Common myeloid progenitor, CD34-positive (primary cell): ENCODE results near the gene SLC7A4. TPM values are rescaled to one million over a fixed set of nuclear protein-coding genes. Genes with fewer than 3 reads are reported as not detected.
A peak's percentile ranks its signal among the peaks of the same experiment; 100 is the strongest.

Experiments
- CTCF ChIA-PET: fragments of 350-600 bp; sonication (Branson Sonifier 250); formaldehyde crosslinking; loops from one replicate; lab custom pipeline; 2021; ENCODE audit warnings: antibody characterized with exemption; lab: Charles Lee
- POLR2A ChIA-PET: fragments of 350-600 bp; sonication (Branson Sonifier 250); formaldehyde crosslinking; loops from one replicate; lab custom pipeline; 2021; ENCODE audit warnings: antibody characterized with exemption; lab: Charles Lee
- DNase-seq, 3 donors: peaks; one replicate each; pipeline versions ENCODE4 v3.0.0 to v3.0.0-alpha.2; 2013
- H3K27ac ChIP-seq, 2 experiments: 1 replicate in 1 of 2; 2 replicates in 1 of 2; pipeline ENCODE4 v1.7.0; 2013; ENCODE audit warnings: inconsistent platforms in 2 of 2, low read length in 2 of 2, mild to moderate bottlenecking in 2 of 2, low read depth in 1 of 2, moderate library complexity in 1 of 2; ENCODE audit not compliant: severe bottlenecking in 2 of 2, insufficient read depth in 1 of 2, poor library complexity in 1 of 2
- H3K27me3 ChIP-seq, 5 experiments: replicated peaks in 2 of 5; 1 replicate in 3 of 5; 2 replicates in 2 of 5; pipeline versions ENCODE4 v1.6.1 to v1.7.0; 2013; ENCODE audit warnings: low read length in 4 of 5, mild to moderate bottlenecking in 2 of 5, moderate library complexity in 2 of 5, inconsistent platforms in 1 of 5; ENCODE audit not compliant: insufficient read depth in 5 of 5, control insufficient read depth in 4 of 5
- H3K36me3 ChIP-seq, 4 experiments: 1 replicate in 2 of 4; 2 replicates in 2 of 4; pipeline versions ENCODE4 v1.6.1 to v1.7.0; 2013; ENCODE audit warnings: low read length in 3 of 4, control low read depth in 1 of 4, mild to moderate bottlenecking in 1 of 4; ENCODE audit not compliant: control insufficient read depth in 4 of 4, insufficient read depth in 4 of 4
- H3K4me1 ChIP-seq, 4 experiments: 1 replicate in 3 of 4; 2 replicates in 1 of 4; pipeline versions ENCODE4 v1.6.1 to v1.7.1; 2013; ENCODE audit warnings: low read length in 3 of 4, mild to moderate bottlenecking in 3 of 4, control low read depth in 1 of 4, inconsistent platforms in 1 of 4, moderate library complexity in 1 of 4; ENCODE audit not compliant: control insufficient read depth in 4 of 4, insufficient read depth in 4 of 4; ENCODE audit errors: control extremely low read depth in 1 of 4
- H3K4me3 ChIP-seq, 7 experiments: 1 replicate in 4 of 7; 2 replicates in 3 of 7; pipeline versions ENCODE4 v1.5.1 to v1.7.0; 2013; ENCODE audit warnings: mild to moderate bottlenecking in 7 of 7, low read length in 6 of 7, moderate library complexity in 6 of 7, inconsistent platforms in 2 of 7, low read depth in 2 of 7, control low read depth in 1 of 7; ENCODE audit not compliant: insufficient read depth in 4 of 7, control insufficient read depth in 1 of 7; ENCODE audit errors: extremely low read depth in 1 of 7
- H3K9me3 ChIP-seq, 5 experiments: 1 replicate in 4 of 5; 2 replicates in 1 of 5; pipeline versions ENCODE4 v1.6.1 to v1.7.1; 2013; ENCODE audit warnings: low read length in 4 of 5, mild to moderate bottlenecking in 2 of 5, inconsistent platforms in 1 of 5, low read depth in 1 of 5, moderate library complexity in 1 of 5; ENCODE audit not compliant: control insufficient read depth in 4 of 5, insufficient read depth in 2 of 5; ENCODE audit errors: control extremely low read depth in 1 of 5
- WGBS: methylation state at CpG from one replicate; pipeline ENCODE4 v1.1.5; 2013; ENCODE audit not compliant: insufficient coverage; 5-methylcytosine and 5-hydroxymethylcytosine counted together
- polyA plus RNA-seq: library from polyadenylated mRNA; unstranded; fragments of 120-200 nt; gene quantifications from one replicate; pipeline ENCODE4 v1.2.1, GENCODE V29; 2013

The SLC7A4 gene
- polyA plus RNA-seq: 0.08 TPM

GRCh38 chr22:21032037-21032867 lies at the start of gene SLC7A4:
SLC7A4 (minus strand) TSS chr22:21032561; CDS start chr22:21031812, 749 bp downstream.
- Histone ChIP-seq H3K4me1 (peaks cover 0 to 8% (median 5%) of the 10 kb centered on the region in 4 experiments), H3K27me3 (peaks cover 0 to 27% (median 15%) of the 10 kb centered on the region in 5 experiments), H3K4me3 (peak within 1 kb of the TSS in 5 of 7 experiments; percentile 19 to 67 (median 52)), H3K9me3 (no peaks in the 10 kb centered on the region), H3K27ac (no peak within 1 kb of the TSS), H3K36me3 (no peaks in the 10 kb centered on the region)
- DNase-seq: peak in 2 of 3 donors; percentile 26 to 35
- POLR2A ChIA-PET: no interaction called here
- CTCF ChIA-PET: no interaction called here
- WGBS: 5% methylated on average over 52 of the region's 59 CpGs

- Histone ChIP-seq H3K9me3 (no peaks in the 10 kb centered on the region), H3K27me3 (no peaks in the 10 kb centered on the region), H3K4me3 (no peak overlapping the region), H3K27ac (no peak overlapping the region), H3K4me1 (no peaks in the 10 kb centered on the region), H3K36me3 (no peaks in the 10 kb centered on the region)
- POLR2A ChIA-PET: no interaction called here
- DNase-seq: no peak
- WGBS: 96% methylated on average over 27 of the region's 31 CpGs
- CTCF ChIA-PET: no interaction called here
Measured at GRCh38 chr22:21080435-21081137, 48.2 kb upstream of the SLC7A4 start.

- H3K36me3 ChIP-seq: no peaks in the 10 kb centered on the region
- no peaks in the 10 kb centered on the region for H3K27me3 ChIP-seq
- H3K27ac ChIP-seq: no peak overlapping the region
- ChIA-PET CTCF (no interaction called here), POLR2A (no interaction called here)
- no peaks in the 10 kb centered on the region for H3K4me1 ChIP-seq
- H3K4me3 ChIP-seq: no peak overlapping the region
- H3K9me3 ChIP-seq: no peaks in the 10 kb centered on the region
- no peak for DNase-seq
- WGBS: 89% methylated on average over 4 of the region's 5 CpGs
Measured at GRCh38 chr22:21079493-21079892, 47.1 kb upstream of the SLC7A4 start.

GRCh38 chr22:21078916-21079315 lies 46.6 kb upstream of the SLC7A4 start:
- 90% methylated on average over 11 of the region's 11 CpGs for WGBS
- no peaks in the 10 kb centered on the region for H3K36me3 ChIP-seq
- no peak for DNase-seq
- no peak overlapping the region for H3K4me3 ChIP-seq
- CTCF ChIA-PET: no interaction called here
- no peaks in the 10 kb centered on the region for H3K27me3 ChIP-seq
- POLR2A ChIA-PET: no interaction called here
- H3K27ac ChIP-seq: no peak overlapping the region
- H3K9me3 ChIP-seq: no peaks in the 10 kb centered on the region
- H3K4me1 ChIP-seq: no peaks in the 10 kb centered on the region

GRCh38 chr22:21077884-21078508 lies 45.6 kb upstream of the SLC7A4 start:
- no peak overlapping the region for H3K4me3 ChIP-seq
- H3K9me3 ChIP-seq: no peaks in the 10 kb centered on the region
- ChIA-PET CTCF (no interaction called here), POLR2A (no interaction called here)
- WGBS: 90% methylated on average over 13 of the region's 16 CpGs
- no peak overlapping the region for H3K27ac ChIP-seq
- H3K4me1 ChIP-seq: no peaks in the 10 kb centered on the region
- H3K27me3 ChIP-seq: no peaks in the 10 kb centered on the region
- H3K36me3 ChIP-seq: no peaks in the 10 kb centered on the region
- DNase-seq: no peak

- H3K27me3 ChIP-seq: no peaks in the 10 kb centered on the region
- H3K27ac ChIP-seq: no peak overlapping the region
- ChIA-PET CTCF (interaction anchor here (1.3 kb wide), 1 partner anchor 25 kb away, joined by 4 read pairs; no protein-coding TSS in a partner anchor), POLR2A (no interaction called here)
- H3K4me3 ChIP-seq: no peak overlapping the region
- no peaks in the 10 kb centered on the region for H3K4me1 ChIP-seq
- no peaks in the 10 kb centered on the region for H3K36me3 ChIP-seq
- no peak for DNase-seq
- WGBS: 96% methylated on average over 14 of the region's 21 CpGs
- H3K9me3 ChIP-seq: no peaks in the 10 kb centered on the region
Measured at GRCh38 chr22:21076912-21077625, 44.7 kb upstream of the SLC7A4 start.
